ENCODE data around the gene ADGRB2.

Gene ADGRB2

DNA sequence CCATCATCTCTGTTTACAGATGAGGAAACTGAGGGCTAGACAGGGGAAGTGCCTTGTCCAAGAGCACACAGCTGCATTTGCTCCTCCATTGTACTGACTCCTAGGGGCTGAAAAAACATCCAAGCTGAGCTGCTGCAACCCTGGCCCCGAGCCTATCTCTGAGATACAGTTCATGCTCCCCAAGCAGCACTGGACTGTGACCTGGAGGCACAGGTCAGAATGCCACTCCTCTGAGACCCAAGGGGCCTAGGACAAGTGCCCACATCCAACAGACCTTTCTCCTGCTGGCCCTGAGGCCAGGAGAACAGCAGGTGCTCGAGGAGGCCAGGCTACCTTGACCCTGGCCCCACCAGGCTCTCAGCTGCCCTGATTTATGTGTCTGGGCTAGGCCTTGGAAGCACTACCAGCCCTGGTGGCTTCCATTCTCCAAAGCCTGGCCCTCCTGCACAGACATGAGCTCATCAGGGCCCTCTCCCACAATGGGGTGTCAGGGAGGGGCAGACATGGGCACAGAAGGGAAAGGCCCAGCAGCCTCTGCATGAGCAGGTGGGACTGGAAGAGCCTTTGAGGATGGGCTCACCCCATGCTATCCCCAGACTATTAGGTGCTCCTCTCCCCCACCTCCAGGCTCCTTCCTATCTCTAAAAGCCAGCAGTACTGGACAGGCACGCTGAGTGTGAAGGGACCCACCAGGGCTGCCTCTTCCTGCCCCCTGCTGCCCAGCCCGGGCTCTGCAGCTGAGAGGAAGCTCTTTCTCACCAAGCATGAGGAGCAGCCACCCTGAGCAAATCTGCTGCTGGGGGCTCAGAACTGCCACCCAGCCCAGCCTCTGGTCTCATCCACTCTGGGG lies 18.8 kb downstream of the ADGRB2 start:
- no peaks in the 10 kb centered on the region for H3K9me3 Mint-ChIP-seq
- H3K4me3 Mint-ChIP-seq, result no peak overlapping the region
- no peaks in the 10 kb centered on the region for H3K27me3 Mint-ChIP-seq
- ATAC-seq (peak; percentile 73), DNase-seq (peak; percentile 68)
- H3K4me1 Mint-ChIP-seq, result peaks cover 14% of the 10 kb centered on the region
- H3K36me3 Mint-ChIP-seq (ENCODE audit: low read depth), result no peaks in the 10 kb centered on the region
- no peak overlapping the region for H3K27ac Mint-ChIP-seq

DNA sequence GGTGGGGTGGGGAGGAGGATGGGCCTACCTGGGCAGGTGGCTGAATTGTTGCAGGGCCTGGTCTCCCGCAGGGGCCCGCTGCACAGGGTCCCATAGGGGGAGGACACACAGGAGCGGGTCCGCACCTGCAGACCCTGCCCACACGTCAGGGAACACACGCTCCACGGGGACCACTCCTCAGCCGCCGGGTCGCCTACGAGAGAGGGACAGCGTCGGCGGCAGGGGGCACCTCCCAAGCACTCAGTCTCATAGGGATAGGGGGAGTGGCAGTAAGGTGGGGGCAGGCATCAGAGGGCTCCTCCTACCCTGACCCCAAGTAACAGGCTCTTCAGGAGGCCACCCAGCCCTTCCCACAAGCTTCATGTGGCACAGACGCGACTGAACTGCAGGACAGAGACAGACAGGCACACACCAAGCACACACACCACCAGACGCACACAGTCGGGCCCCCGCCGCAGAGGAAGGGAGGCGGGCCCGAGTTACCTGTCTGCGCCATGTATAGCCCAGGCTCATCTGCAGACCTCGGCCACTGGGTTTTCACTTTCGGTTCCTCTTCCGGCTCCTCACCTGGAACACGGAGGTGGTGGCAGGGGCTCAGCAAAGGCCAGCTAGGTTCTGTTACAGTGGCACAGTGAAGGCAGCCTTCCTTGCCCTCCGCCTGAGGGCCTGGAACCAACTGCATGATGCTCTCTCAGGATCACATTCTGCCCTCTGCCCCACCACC lies 19.8 kb downstream of the ADGRB2 start:
- ATAC-seq (no peak), DNase-seq (no peak)
- H3K27me3 Mint-ChIP-seq, result no peaks in the 10 kb centered on the region
- H3K9me3 Mint-ChIP-seq, result no peaks in the 10 kb centered on the region
- H3K36me3 Mint-ChIP-seq (ENCODE audit: low read depth), result no peaks in the 10 kb centered on the region
- peaks cover 17% of the 10 kb centered on the region for H3K4me1 Mint-ChIP-seq
- H3K27ac Mint-ChIP-seq, result no peak overlapping the region
- H3K4me3 Mint-ChIP-seq, result no peak overlapping the region

GRCh38 chr1:31742462-31743212 lies 21.5 kb downstream of the ADGRB2 start:
- Mint-ChIP-seq H3K9me3 (no peaks in the 10 kb centered on the region), H3K4me3 (no peak overlapping the region)

GRCh38 chr1:31739346-31739745 lies 24.8 kb downstream of the ADGRB2 start:
- Mint-ChIP-seq H3K27ac (no peak overlapping the region), H3K36me3 (ENCODE audit: low read depth) (no peaks in the 10 kb centered on the region), H3K4me1 (peaks cover 4% of the 10 kb centered on the region), H3K4me3 (no peak overlapping the region), H3K27me3 (no peaks in the 10 kb centered on the region), H3K9me3 (no peaks in the 10 kb centered on the region)
- ATAC-seq, result peak; percentile 62
- peak; percentile 41 for DNase-seq

More at GRCh38 chr1:31742462-31743212, 21.5 kb downstream of the ADGRB2 start:
- H3K36me3 Mint-ChIP-seq (ENCODE audit: low read depth), result no peaks in the 10 kb centered on the region
- no peak for DNase-seq
- no peak overlapping the region for H3K27ac Mint-ChIP-seq
- H3K27me3 Mint-ChIP-seq, result no peaks in the 10 kb centered on the region
- H3K4me1 Mint-ChIP-seq, result peaks cover 16% of the 10 kb centered on the region
- ATAC-seq, result no peak

GRCh38 chr1:31736675-31737074 lies 27.5 kb downstream of the ADGRB2 start:
- H3K27ac Mint-ChIP-seq, result no peak overlapping the region
- no peak for DNase-seq
- ATAC-seq, result no peak
- no peak overlapping the region for H3K4me3 Mint-ChIP-seq
- H3K27me3 Mint-ChIP-seq, result no peaks in the 10 kb centered on the region
- H3K36me3 Mint-ChIP-seq (ENCODE audit: low read depth), result no peaks in the 10 kb centered on the region
- H3K9me3 Mint-ChIP-seq, result no peaks in the 10 kb centered on the region
- peaks cover 4% of the 10 kb centered on the region for H3K4me1 Mint-ChIP-seq

DNA sequence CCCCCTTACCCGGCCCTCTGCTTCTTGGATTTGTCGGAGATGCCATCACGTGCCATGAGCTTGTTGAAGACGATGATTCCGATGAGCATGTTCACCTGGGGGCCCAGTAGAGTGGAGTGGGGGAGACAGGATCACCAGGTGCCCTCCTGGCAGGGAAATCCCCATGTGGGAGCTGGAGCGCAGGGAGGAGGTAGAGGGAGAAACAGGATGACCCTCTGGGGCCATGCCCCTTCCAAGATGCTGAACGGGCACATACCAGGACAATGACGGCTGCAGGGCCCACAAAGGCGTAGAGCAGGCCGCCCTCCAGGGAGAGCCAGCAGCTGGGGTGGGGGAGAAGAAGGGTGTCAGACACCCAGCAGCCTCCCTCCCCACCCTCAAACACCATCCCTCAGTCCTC lies 28.6 kb downstream of the ADGRB2 start:
- DNase-seq (no peak), ATAC-seq (no peak)
- H3K4me3 Mint-ChIP-seq, result no peak overlapping the region
- H3K4me1 Mint-ChIP-seq, result peaks cover 4% of the 10 kb centered on the region
- H3K27ac Mint-ChIP-seq, result no peak overlapping the region
- H3K27me3 Mint-ChIP-seq, result no peaks in the 10 kb centered on the region
- H3K36me3 Mint-ChIP-seq (ENCODE audit: low read depth), result no peaks in the 10 kb centered on the region
- H3K9me3 Mint-ChIP-seq, result no peaks in the 10 kb centered on the region

GRCh38 chr1:31734582-31735107 lies 29.5 kb downstream of the ADGRB2 start:
- Mint-ChIP-seq H3K36me3 (ENCODE audit: low read depth) (no peaks in the 10 kb centered on the region), H3K4me3 (no peak overlapping the region), H3K9me3 (no peaks in the 10 kb centered on the region), H3K27ac (no peak overlapping the region), H3K27me3 (no peaks in the 10 kb centered on the region), H3K4me1 (peaks cover 3% of the 10 kb centered on the region)
- ATAC-seq (no peak), DNase-seq (no peak)

- H3K4me3 Mint-ChIP-seq, result no peak overlapping the region
- no peak overlapping the region for H3K27ac Mint-ChIP-seq
- ATAC-seq (no peak), DNase-seq (no peak)
- H3K4me1 Mint-ChIP-seq, result no peaks in the 10 kb centered on the region
- no peaks in the 10 kb centered on the region for H3K9me3 Mint-ChIP-seq
- H3K36me3 Mint-ChIP-seq (ENCODE audit: low read depth), result no peaks in the 10 kb centered on the region
- H3K27me3 Mint-ChIP-seq, result no peaks in the 10 kb centered on the region
Measured at GRCh38 chr1:31733389-31734219, 30.5 kb downstream of the ADGRB2 start.

GRCh38 chr1:31732751-31733289 lies 31.3 kb downstream of the ADGRB2 start:
- no peak overlapping the region for H3K4me3 Mint-ChIP-seq
- no peak overlapping the region for H3K27ac Mint-ChIP-seq
- no peaks in the 10 kb centered on the region for H3K27me3 Mint-ChIP-seq
- DNase-seq, result no peak
- H3K36me3 Mint-ChIP-seq (ENCODE audit: low read depth), result no peaks in the 10 kb centered on the region
- no peaks in the 10 kb centered on the region for H3K9me3 Mint-ChIP-seq
- H3K4me1 Mint-ChIP-seq, result no peaks in the 10 kb centered on the region
- no peak for ATAC-seq

- DNase-seq (no peak), ATAC-seq (no peak)
- Mint-ChIP-seq H3K4me1 (no peaks in the 10 kb centered on the region), H3K27ac (no peak overlapping the region), H3K9me3 (no peaks in the 10 kb centered on the region), H3K27me3 (no peaks in the 10 kb centered on the region), H3K36me3 (ENCODE audit: low read depth) (no peaks in the 10 kb centered on the region), H3K4me3 (no peak overlapping the region)
Measured at GRCh38 chr1:31732343-31732742, 31.8 kb downstream of the ADGRB2 start.

GRCh38 chr1:31731049-31731565 lies 33.0 kb downstream of the ADGRB2 start:
- H3K36me3 Mint-ChIP-seq (ENCODE audit: low read depth), result no peaks in the 10 kb centered on the region
- ATAC-seq, result no peak

DNA sequence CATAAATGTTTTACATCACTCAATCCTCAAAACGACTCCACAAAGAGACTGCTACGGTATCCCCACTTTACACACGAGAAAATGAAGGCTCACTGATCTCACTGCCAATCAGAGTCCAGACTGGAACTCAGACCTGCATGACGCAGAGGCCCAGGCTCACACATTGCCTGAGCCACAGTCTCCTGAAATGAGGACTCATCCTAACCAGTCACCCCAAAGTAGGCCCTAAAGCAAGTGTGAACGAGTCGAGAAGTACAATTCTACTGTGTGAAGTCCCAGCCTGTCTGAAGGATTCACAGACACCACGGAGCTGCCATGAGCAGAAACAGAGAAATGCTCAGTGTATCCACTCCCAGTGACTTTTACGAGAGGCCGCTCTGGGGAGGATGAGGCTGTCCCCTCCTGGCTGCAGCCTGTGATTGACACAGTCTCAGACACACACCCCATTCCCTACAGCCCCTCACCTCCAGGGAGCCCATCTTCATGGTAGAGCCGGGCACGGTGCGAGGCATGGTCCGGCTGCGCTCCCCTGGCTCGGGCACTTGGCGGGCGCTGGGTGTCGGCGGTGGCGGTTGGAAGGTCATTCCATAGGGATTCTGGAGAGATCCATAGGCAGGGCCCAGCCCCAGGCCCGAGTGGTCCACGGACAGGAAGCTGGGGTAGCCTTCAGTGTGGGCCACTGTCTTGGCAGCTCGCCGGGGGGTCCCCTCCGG lies 33.6 kb downstream of the ADGRB2 start:
- no peaks in the 10 kb centered on the region for H3K27me3 Mint-ChIP-seq

More at GRCh38 chr1:31731049-31731565, 33.0 kb downstream of the ADGRB2 start:
- H3K27me3 Mint-ChIP-seq, result no peaks in the 10 kb centered on the region
- DNase-seq, result no peak
- no peaks in the 10 kb centered on the region for H3K4me1 Mint-ChIP-seq
- H3K4me3 Mint-ChIP-seq, result no peak overlapping the region
- H3K27ac Mint-ChIP-seq, result no peak overlapping the region
- H3K9me3 Mint-ChIP-seq, result no peaks in the 10 kb centered on the region

GRCh38 chr1:31727849-31728248 lies 36.3 kb downstream of the ADGRB2 start:
- DNase-seq (no peak), ATAC-seq (no peak)
- Mint-ChIP-seq H3K27ac (no peak overlapping the region), H3K9me3 (no peaks in the 10 kb centered on the region), H3K4me1 (no peaks in the 10 kb centered on the region), H3K36me3 (ENCODE audit: low read depth) (no peaks in the 10 kb centered on the region), H3K27me3 (no peaks in the 10 kb centered on the region), H3K4me3 (no peak overlapping the region)

More for the DNA sequence above, 33.6 kb downstream of the ADGRB2 start:
- H3K27ac Mint-ChIP-seq, result no peak overlapping the region
- H3K36me3 Mint-ChIP-seq (ENCODE audit: low read depth), result no peaks in the 10 kb centered on the region
- H3K4me3 Mint-ChIP-seq, result no peak overlapping the region
- H3K9me3 Mint-ChIP-seq, result no peaks in the 10 kb centered on the region
- DNase-seq, result no peak
- peak; percentile 10 for ATAC-seq
- no peaks in the 10 kb centered on the region for H3K4me1 Mint-ChIP-seq

Data from activated naive CD8-positive, alpha-beta T cell treated with anti-CD3 and anti-CD28 coated beads, Interleukin-2, amount 50 U/mL, for 24 hours (primary cell).